WTC11 (cell line): ENCODE data around the gene CERS1.

ENCODE experiments used
- NFYB ChIP-seq: sonication (generic); formaldehyde crosslinking; conservative IDR thresholded peaks from 2 replicates; pipeline ENCODE4 v1.8.0; 2022; ENCODE audit warnings: low read depth, missing genetic modification reagents
- TEAD4 ChIP-seq: sonication (generic); formaldehyde crosslinking; IDR thresholded peaks from 2 replicates; pipeline ENCODE4 v1.8.0; 2022; ENCODE audit warnings: mild to moderate bottlenecking, missing genetic modification reagents
- TF ChIP-seq, protein P1 (sequence below): fragments of 200-600 bp; IDR thresholded peaks from 2 replicates; pipeline ENCODE4 v1.8.0; 2022; ENCODE audit warnings: antibody characterized with exemption
- TF ChIP-seq, protein P2 (sequence below): sonication (generic); formaldehyde crosslinking; IDR thresholded peaks from 2 replicates; pipeline ENCODE4 v1.8.1; 2022; ENCODE audit warnings: low read depth, missing genetic modification reagents, borderline replicate concordance
- TF ChIP-seq, protein P3 (sequence below): sonication (generic); formaldehyde crosslinking; IDR thresholded peaks from 2 replicates; pipeline ENCODE4 v1.8.1; 2023; ENCODE audit warnings: mild to moderate bottlenecking, missing genetic modification reagents, moderate library complexity
- TF ChIP-seq, protein P4 (sequence below): sonication (generic); formaldehyde crosslinking; IDR thresholded peaks from 2 replicates; pipeline ENCODE4 v1.8.0; 2022; ENCODE audit warnings: mild to moderate bottlenecking, missing genetic modification reagents
- TF ChIP-seq, protein P5 (sequence below): sonication (generic); formaldehyde crosslinking; IDR thresholded peaks from 2 replicates; pipeline ENCODE4 v1.8.1; 2023; ENCODE audit warnings: mild to moderate bottlenecking, missing genetic modification reagents, moderate library complexity
- TF ChIP-seq, protein P6 (sequence below): sonication (generic); formaldehyde crosslinking; IDR thresholded peaks from 2 replicates; pipeline ENCODE4 v1.8.0; 2023; ENCODE audit warnings: mild to moderate bottlenecking, missing genetic modification reagents
- TF ChIP-seq, protein P7 (sequence below): sonication (generic); formaldehyde crosslinking; IDR thresholded peaks from 2 replicates; pipeline ENCODE4 v1.8.1; 2023; ENCODE audit warnings: mild to moderate bottlenecking, moderate library complexity, missing genetic modification reagents
- TF ChIP-seq, protein P8 (sequence below): sonication (generic); formaldehyde crosslinking; IDR thresholded peaks from 2 replicates; pipeline ENCODE4 v1.8.1; 2022; ENCODE audit warnings: mild to moderate bottlenecking, missing genetic modification reagents, moderate library complexity, borderline replicate concordance
- TF ChIP-seq, protein P9 (sequence below): sonication (generic); formaldehyde crosslinking; IDR thresholded peaks from 2 replicates; pipeline ENCODE4 v1.8.0; 2022; ENCODE audit warnings: mild to moderate bottlenecking, missing genetic modification reagents
- TF ChIP-seq, protein P10 (sequence below): sonication (generic); formaldehyde crosslinking; IDR thresholded peaks from 2 replicates; pipeline ENCODE4 v1.8.0; 2022; ENCODE audit warnings: mild to moderate bottlenecking, missing genetic modification reagents
- TF ChIP-seq, protein P11 (sequence below): sonication (generic); formaldehyde crosslinking; IDR thresholded peaks from 2 replicates; pipeline ENCODE4 v1.8.1; 2023; ENCODE audit warnings: mild to moderate bottlenecking, missing genetic modification reagents
- TF ChIP-seq, protein P12 (sequence below): sonication (generic); formaldehyde crosslinking; conservative IDR thresholded peaks from 2 replicates; pipeline ENCODE4 v1.8.1; 2023; ENCODE audit warnings: mild to moderate bottlenecking, low read depth, missing genetic modification reagents, moderate library complexity

DNA sequence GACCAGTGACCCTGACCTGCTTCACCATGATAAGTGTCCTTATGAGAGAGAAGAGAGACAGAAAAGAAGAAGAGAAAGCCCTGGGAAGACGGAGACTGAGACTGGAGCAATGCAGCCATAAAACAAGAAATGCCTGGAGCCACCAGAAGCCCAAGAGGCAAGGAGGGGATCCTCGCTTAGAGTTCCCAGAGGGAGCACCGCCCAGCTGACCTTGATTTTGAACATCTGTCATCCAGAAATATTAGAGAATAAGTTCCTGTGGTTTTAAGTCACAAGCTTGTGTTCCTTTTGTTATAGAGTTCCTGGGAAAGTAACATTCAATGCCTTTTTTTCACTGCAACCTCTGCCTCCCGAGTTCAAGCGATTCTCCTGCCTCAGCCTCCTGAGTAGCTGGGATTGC, 20.2 kb downstream of the CERS1 start:
- TF ChIP-seq, protein P1, sequence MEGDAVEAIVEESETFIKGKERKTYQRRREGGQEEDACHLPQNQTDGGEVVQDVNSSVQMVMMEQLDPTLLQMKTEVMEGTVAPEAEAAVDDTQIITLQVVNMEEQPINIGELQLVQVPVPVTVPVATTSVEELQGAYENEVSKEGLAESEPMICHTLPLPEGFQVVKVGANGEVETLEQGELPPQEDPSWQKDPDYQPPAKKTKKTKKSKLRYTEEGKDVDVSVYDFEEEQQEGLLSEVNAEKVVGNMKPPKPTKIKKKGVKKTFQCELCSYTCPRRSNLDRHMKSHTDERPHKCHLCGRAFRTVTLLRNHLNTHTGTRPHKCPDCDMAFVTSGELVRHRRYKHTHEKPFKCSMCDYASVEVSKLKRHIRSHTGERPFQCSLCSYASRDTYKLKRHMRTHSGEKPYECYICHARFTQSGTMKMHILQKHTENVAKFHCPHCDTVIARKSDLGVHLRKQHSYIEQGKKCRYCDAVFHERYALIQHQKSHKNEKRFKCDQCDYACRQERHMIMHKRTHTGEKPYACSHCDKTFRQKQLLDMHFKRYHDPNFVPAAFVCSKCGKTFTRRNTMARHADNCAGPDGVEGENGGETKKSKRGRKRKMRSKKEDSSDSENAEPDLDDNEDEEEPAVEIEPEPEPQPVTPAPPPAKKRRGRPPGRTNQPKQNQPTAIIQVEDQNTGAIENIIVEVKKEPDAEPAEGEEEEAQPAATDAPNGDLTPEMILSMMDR, result no peak
- TF ChIP-seq NFYB (CRISPR knock-in tag), result no peak
- TF ChIP-seq TEAD4 (CRISPR knock-in tag), result no peak
- TF ChIP-seq, protein P2, sequence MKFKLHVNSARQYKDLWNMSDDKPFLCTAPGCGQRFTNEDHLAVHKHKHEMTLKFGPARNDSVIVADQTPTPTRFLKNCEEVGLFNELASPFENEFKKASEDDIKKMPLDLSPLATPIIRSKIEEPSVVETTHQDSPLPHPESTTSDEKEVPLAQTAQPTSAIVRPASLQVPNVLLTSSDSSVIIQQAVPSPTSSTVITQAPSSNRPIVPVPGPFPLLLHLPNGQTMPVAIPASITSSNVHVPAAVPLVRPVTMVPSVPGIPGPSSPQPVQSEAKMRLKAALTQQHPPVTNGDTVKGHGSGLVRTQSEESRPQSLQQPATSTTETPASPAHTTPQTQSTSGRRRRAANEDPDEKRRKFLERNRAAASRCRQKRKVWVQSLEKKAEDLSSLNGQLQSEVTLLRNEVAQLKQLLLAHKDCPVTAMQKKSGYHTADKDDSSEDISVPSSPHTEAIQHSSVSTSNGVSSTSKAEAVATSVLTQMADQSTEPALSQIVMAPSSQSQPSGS (CRISPR knock-in tag), result no peak
- TF ChIP-seq, protein P3, sequence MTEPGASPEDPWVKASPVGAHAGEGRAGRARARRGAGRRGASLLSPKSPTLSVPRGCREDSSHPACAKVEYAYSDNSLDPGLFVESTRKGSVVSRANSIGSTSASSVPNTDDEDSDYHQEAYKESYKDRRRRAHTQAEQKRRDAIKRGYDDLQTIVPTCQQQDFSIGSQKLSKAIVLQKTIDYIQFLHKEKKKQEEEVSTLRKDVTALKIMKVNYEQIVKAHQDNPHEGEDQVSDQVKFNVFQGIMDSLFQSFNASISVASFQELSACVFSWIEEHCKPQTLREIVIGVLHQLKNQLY, result no peak
- TF ChIP-seq, protein P4, sequence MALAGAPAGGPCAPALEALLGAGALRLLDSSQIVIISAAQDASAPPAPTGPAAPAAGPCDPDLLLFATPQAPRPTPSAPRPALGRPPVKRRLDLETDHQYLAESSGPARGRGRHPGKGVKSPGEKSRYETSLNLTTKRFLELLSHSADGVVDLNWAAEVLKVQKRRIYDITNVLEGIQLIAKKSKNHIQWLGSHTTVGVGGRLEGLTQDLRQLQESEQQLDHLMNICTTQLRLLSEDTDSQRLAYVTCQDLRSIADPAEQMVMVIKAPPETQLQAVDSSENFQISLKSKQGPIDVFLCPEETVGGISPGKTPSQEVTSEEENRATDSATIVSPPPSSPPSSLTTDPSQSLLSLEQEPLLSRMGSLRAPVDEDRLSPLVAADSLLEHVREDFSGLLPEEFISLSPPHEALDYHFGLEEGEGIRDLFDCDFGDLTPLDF (CRISPR knock-in tag), result no peak
- TF ChIP-seq, protein P5, sequence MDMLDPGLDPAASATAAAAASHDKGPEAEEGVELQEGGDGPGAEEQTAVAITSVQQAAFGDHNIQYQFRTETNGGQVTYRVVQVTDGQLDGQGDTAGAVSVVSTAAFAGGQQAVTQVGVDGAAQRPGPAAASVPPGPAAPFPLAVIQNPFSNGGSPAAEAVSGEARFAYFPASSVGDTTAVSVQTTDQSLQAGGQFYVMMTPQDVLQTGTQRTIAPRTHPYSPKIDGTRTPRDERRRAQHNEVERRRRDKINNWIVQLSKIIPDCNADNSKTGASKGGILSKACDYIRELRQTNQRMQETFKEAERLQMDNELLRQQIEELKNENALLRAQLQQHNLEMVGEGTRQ (CRISPR knock-in tag), result no peak
- TF ChIP-seq, protein P6, sequence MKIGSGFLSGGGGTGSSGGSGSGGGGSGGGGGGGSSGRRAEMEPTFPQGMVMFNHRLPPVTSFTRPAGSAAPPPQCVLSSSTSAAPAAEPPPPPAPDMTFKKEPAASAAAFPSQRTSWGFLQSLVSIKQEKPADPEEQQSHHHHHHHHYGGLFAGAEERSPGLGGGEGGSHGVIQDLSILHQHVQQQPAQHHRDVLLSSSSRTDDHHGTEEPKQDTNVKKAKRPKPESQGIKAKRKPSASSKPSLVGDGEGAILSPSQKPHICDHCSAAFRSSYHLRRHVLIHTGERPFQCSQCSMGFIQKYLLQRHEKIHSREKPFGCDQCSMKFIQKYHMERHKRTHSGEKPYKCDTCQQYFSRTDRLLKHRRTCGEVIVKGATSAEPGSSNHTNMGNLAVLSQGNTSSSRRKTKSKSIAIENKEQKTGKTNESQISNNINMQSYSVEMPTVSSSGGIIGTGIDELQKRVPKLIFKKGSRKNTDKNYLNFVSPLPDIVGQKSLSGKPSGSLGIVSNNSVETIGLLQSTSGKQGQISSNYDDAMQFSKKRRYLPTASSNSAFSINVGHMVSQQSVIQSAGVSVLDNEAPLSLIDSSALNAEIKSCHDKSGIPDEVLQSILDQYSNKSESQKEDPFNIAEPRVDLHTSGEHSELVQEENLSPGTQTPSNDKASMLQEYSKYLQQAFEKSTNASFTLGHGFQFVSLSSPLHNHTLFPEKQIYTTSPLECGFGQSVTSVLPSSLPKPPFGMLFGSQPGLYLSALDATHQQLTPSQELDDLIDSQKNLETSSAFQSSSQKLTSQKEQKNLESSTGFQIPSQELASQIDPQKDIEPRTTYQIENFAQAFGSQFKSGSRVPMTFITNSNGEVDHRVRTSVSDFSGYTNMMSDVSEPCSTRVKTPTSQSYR, result no peak
- TF ChIP-seq, protein P7, sequence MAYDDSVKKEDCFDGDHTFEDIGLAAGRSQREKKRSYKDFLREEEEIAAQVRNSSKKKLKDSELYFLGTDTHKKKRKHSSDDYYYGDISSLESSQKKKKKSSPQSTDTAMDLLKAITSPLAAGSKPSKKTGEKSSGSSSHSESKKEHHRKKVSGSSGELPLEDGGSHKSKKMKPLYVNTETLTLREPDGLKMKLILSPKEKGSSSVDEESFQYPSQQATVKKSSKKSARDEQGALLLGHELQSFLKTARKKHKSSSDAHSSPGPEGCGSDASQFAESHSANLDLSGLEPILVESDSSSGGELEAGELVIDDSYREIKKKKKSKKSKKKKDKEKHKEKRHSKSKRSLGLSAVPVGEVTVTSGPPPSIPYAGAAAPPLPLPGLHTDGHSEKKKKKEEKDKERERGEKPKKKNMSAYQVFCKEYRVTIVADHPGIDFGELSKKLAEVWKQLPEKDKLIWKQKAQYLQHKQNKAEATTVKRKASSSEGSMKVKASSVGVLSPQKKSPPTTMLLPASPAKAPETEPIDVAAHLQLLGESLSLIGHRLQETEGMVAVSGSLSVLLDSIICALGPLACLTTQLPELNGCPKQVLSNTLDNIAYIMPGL (CRISPR knock-in tag), result no peak
- TF ChIP-seq, protein P8, sequence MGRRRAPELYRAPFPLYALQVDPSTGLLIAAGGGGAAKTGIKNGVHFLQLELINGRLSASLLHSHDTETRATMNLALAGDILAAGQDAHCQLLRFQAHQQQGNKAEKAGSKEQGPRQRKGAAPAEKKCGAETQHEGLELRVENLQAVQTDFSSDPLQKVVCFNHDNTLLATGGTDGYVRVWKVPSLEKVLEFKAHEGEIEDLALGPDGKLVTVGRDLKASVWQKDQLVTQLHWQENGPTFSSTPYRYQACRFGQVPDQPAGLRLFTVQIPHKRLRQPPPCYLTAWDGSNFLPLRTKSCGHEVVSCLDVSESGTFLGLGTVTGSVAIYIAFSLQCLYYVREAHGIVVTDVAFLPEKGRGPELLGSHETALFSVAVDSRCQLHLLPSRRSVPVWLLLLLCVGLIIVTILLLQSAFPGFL (CRISPR knock-in tag), result no peak
- TF ChIP-seq, protein P9, sequence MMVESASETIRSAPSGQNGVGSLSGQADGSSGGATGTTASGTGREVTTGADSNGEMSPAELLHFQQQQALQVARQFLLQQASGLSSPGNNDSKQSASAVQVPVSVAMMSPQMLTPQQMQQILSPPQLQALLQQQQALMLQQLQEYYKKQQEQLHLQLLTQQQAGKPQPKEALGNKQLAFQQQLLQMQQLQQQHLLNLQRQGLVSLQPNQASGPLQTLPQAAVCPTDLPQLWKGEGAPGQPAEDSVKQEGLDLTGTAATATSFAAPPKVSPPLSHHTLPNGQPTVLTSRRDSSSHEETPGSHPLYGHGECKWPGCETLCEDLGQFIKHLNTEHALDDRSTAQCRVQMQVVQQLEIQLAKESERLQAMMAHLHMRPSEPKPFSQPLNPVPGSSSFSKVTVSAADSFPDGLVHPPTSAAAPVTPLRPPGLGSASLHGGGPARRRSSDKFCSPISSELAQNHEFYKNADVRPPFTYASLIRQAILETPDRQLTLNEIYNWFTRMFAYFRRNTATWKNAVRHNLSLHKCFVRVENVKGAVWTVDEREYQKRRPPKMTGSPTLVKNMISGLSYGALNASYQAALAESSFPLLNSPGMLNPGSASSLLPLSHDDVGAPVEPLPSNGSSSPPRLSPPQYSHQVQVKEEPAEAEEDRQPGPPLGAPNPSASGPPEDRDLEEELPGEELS, result no peak
- TF ChIP-seq, protein P10, sequence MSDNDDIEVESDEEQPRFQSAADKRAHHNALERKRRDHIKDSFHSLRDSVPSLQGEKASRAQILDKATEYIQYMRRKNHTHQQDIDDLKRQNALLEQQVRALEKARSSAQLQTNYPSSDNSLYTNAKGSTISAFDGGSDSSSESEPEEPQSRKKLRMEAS, result no peak
- TF ChIP-seq, protein P11, sequence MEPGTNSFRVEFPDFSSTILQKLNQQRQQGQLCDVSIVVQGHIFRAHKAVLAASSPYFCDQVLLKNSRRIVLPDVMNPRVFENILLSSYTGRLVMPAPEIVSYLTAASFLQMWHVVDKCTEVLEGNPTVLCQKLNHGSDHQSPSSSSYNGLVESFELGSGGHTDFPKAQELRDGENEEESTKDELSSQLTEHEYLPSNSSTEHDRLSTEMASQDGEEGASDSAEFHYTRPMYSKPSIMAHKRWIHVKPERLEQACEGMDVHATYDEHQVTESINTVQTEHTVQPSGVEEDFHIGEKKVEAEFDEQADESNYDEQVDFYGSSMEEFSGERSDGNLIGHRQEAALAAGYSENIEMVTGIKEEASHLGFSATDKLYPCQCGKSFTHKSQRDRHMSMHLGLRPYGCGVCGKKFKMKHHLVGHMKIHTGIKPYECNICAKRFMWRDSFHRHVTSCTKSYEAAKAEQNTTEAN, result no peak
- TF ChIP-seq, protein P12, sequence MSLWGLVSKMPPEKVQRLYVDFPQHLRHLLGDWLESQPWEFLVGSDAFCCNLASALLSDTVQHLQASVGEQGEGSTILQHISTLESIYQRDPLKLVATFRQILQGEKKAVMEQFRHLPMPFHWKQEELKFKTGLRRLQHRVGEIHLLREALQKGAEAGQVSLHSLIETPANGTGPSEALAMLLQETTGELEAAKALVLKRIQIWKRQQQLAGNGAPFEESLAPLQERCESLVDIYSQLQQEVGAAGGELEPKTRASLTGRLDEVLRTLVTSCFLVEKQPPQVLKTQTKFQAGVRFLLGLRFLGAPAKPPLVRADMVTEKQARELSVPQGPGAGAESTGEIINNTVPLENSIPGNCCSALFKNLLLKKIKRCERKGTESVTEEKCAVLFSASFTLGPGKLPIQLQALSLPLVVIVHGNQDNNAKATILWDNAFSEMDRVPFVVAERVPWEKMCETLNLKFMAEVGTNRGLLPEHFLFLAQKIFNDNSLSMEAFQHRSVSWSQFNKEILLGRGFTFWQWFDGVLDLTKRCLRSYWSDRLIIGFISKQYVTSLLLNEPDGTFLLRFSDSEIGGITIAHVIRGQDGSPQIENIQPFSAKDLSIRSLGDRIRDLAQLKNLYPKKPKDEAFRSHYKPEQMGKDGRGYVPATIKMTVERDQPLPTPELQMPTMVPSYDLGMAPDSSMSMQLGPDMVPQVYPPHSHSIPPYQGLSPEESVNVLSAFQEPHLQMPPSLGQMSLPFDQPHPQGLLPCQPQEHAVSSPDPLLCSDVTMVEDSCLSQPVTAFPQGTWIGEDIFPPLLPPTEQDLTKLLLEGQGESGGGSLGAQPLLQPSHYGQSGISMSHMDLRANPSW (CRISPR knock-in tag), result no peak
